Breast epithelium (tissue), 3 donors: Measurements from ENCODE around the gene OTX2.

Experiments
- POLR2A ChIP-seq: fragments of 450-650 bp; IDR thresholded peaks from one replicate; pipeline ENCODE4 v1.6.1; 2016; ENCODE audit warnings: antibody characterized with exemption, mild to moderate bottlenecking, moderate library complexity
- POLR2AphosphoS5 ChIP-seq, 3 donors: sonication (generic); formaldehyde crosslinking; IDR thresholded peaks; one replicate each; pipeline ENCODE4 v1.6.1; 2017; ENCODE audit warnings: antibody characterized with exemption in 3 of 3
- TF ChIP-seq, protein P1 (sequence below), 3 donors: fragments of 450-650 bp; IDR thresholded peaks; one replicate each; pipeline ENCODE4 v1.5.1; 2016 to 2017; ENCODE audit warnings: antibody characterized with exemption in 3 of 3, mild to moderate bottlenecking in 3 of 3, moderate library complexity in 3 of 3

DNA sequence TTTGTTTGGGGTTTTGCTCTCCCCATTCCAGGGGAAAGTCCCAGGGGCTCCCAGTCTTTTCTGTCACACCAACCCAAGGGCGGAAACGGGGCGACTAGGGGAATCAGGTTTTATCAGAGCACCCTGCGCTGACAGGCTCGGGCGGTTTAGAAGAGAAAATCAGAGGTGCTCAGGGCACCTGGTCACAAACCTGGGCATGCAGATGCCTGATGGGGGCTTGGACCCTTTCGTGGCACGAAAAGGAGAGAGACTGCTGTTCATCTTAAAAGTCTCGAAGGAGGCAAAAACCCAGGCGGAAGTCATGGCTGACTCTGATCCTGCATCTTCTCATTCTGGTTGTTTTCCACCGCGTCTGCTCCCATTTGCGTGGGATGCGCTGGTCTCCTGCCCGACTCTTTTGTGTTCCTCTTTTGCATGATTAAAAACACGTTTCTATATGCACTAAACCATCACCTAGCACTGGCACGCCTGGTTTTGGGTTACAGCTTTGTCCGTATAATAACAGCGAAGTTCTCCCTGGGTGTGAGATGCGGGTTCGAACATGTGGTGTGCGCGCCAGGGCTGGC lies 13.2 kb downstream of the OTX2 start:
- TF ChIP-seq POLR2A (no peak), POLR2AphosphoS5 (IDR thresholded peaks at IDR 0.05) (no peak)
- TF ChIP-seq, protein P1, sequence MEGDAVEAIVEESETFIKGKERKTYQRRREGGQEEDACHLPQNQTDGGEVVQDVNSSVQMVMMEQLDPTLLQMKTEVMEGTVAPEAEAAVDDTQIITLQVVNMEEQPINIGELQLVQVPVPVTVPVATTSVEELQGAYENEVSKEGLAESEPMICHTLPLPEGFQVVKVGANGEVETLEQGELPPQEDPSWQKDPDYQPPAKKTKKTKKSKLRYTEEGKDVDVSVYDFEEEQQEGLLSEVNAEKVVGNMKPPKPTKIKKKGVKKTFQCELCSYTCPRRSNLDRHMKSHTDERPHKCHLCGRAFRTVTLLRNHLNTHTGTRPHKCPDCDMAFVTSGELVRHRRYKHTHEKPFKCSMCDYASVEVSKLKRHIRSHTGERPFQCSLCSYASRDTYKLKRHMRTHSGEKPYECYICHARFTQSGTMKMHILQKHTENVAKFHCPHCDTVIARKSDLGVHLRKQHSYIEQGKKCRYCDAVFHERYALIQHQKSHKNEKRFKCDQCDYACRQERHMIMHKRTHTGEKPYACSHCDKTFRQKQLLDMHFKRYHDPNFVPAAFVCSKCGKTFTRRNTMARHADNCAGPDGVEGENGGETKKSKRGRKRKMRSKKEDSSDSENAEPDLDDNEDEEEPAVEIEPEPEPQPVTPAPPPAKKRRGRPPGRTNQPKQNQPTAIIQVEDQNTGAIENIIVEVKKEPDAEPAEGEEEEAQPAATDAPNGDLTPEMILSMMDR (IDR thresholded peaks at IDR 0.05), result no peak
